ENCODE results near the gene LMNTD1.
"Not testable (repeated sequence)": the region's sequence is repeated elsewhere in the genome, so short reads cannot be mapped to it uniquely, and the experiment has no call there.

LMNTD1 gene

DNA sequence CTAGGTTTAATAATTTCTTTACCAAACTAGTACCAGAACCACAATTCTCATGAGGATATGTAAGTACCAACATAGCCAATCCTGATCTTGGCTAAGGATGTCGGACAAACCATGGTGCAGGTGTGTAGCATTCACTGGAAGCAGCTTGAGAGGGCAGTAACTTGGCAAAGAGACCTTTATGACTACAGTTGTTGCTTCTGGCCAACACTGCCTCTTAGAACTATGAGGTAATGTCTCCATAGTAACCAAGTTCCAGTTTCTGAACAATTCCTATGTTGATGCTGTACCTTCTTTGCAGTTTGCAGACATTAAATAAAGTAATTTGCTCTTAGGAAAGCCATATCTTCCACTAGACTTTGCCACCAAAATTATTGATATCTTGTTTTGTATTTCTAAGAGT lies at the start of gene LMNTD1:
Gene LMNTD1 (minus strand): TSS at position 186 of the 400 bp plus-strand sequence. CDS start 324 bp downstream, outside the sequence.
- no peak for DNase-seq

- DNase-seq: no peak
Measured at GRCh38 chr12:25598956-25599355, 45.9 kb upstream of the LMNTD1 start.

- not testable (repeated sequence) for DNase-seq
Measured at GRCh38 chr12:25595496-25595895, 42.4 kb upstream of the LMNTD1 start.

DNA sequence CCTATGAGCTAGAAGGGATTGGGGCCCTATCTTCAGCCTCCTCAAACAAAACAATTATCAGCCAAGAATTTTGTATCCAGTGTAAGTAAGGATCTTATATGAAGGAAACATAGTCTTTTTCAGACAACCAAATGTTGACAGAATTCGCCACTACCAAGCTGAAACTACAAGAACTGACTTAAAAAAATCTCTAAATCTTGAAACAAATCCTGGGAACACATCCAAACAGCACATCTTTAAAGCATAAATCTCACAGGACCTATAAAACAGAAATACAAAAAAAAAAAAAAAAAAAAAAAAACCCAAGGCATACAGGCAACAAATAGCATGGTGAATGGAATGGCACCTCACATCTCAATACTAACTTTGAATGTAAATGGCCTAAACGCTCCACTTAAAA lies 41.3 kb upstream of the LMNTD1 start:
- DNase-seq: no peak

DNA sequence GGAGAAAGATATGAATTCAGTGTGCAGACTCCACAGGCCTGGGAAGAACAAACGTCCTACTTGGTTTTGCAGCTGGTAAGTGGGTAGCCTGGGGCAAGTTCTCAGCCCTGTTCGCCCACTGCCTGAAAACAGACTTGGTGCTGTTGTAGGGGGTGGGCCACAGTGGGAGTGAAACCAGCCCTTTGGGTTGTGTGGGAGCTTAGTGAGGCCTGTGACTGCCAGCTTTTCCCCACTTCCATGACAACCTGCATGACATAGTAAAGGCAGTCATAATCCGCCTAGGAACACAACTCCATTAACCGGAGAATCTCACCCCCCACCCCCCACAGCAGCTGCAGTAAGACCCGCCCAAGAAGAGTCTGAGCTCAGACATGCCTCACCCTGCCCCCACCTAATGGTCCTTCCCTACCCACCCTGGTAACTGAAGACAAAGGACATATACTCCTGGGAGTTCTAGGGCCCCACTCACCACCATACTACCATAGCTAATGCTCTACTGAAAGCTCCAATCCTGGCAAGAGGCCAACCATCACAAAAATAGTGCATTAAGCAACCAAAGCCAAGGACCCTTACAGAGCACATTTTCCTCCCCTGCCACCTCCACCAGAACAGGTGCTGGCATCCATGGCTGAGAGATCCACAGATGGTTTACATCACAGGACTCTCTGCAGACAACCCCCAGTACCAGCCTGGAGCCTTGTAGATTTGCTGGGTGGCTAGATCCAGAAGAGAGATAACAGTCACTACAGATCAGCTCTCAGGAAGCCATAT lies 39.8 kb upstream of the LMNTD1 start:
- no peak for DNase-seq

GRCh38 chr12:25591144-25591543 lies 38.1 kb upstream of the LMNTD1 start:
- DNase-seq: no peak

DNA sequence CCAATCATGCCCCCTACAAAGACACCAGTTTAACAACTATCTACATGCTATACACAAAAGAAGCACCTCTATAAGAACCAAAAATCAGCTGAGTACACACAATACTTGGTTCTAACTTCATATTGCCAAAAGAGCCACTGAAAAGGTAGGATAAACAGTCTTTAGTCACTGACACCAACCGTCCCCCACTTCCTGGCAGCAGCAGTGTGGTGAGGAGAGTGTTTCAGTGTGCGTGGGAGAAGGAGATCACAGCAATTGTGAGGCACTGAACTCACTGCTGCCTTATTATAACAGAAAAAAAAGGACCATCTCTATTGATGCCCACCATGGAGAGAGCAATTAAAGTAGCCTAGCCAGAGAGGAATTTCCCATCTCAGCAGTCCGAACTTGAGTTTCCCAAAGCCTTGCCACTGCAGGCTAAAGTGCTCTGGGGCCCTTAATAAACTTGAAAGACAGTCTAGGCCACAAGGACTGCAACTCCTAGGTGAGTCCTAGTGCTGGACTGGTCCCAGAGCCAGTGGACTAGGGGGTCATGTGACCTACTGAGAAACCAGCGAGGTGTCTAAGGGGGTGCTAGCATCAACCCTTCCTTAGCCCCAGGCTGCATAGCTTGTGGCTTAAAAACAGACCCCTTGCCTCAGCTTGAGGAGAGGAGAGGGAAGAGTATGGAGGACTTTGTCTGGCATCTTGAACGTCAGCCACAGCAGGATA lies 37.1 kb upstream of the LMNTD1 start:
- DNase-seq: no peak

DNA sequence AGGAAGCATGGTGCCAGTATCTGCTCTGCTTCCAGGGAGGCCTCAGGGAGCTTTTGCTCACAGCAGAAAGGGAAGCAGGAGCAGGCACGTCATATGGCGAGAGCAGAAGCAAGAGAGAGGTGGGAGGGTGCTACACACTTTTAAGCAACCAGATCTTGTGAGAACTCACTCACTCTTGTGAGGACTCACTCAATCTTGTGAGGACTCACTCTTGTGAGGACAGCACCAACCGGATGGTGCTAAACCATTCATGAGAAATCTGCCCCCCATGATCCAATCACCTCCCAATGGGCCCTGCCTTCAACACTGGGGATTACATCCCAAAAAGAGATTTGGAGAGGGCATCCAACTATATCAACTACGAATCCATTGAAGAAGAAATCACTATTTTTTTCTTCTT lies 34.3 kb upstream of the LMNTD1 start:
- DNase-seq: no peak

DNA sequence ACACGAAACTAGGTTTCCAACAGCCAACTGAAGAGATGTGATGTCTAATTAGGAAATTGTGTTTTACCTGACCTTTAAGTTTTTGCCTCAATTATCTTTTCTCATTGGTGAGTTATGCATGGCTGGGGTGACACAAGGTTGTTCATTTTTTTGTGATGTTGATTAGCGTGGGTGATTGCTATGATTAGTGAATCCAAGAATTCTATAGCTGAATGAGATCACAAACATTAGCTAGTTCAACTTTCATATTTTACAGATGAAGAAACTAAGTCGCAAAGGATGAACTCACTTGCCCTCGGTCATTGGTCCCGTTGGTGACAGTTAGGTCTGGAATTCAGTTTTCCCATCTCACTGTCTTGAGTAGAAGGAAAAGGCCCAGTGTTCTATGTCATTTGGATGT lies 32.6 kb upstream of the LMNTD1 start:
- DNase-seq: no peak

GRCh38 chr12:25585021-25585523 lies 32.0 kb upstream of the LMNTD1 start:
- DNase-seq: no peak

GRCh38 chr12:25584596-25584995 lies 31.5 kb upstream of the LMNTD1 start:
- no peak for DNase-seq

GRCh38 chr12:25583545-25583944 lies 30.5 kb upstream of the LMNTD1 start:
- DNase-seq: peak; percentile 21

DNA sequence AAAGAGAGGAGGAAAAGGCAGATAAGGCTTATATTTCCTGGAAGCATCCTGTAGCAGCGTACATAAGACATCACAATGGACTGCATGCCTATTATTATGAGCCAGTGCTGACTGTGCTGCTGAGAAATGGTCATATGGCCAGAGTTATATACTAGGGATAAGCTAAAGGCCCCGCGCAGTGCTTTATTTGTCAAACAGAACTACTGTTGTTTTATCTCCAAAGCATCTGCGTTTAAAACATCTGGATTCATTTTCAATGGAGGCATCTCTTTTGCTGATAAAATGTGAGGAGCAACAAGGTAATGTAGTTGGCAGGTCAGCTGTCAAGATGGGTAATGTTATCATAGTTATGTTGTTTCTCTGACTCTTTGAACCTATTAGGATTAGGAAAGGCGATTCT lies 28.0 kb upstream of the LMNTD1 start:
- no peak for DNase-seq

GRCh38 chr12:25578411-25579143 lies 25.5 kb upstream of the LMNTD1 start:
- no peak for DNase-seq

DNA sequence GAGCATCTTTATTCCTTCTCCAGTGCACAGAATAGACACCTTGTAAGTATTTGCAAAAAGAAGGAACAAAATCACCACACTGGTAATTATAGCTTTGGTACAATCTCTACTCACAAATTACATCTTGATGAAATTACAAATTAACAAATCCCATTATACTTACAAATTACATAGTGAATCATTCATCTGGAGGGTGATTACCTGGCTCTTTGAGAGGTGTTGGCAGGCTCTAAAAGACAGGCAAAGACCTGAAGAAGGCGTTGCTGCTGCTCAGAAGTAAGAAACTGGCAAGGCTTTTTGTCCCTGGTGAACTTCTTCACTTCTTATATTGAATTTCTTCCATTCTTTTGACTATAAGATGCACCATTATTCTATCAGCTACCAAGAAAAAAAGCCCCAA lies 21.7 kb upstream of the LMNTD1 start:
- no peak for DNase-seq

DNA sequence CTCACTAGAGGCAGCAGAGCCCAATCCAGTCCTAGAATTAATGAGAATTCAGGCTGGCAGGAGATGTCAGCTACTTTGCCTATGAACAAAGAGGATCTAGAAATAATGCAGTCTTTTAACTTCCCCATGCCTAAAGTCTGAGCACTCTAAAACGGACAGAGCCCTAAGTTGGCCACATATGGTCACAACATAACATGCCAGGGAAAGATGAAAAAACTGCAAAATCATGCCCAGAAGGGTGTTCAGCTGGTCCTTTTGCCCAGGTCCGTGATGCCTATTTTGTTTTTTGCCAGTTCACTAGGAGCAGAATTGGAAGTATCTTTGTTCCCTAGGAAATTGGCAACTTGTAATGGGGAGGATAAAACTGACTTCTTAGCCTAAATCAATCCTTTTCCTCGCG lies 20.3 kb upstream of the LMNTD1 start:
- DNase-seq: no peak

GRCh38 chr12:25570418-25570817 lies 17.3 kb upstream of the LMNTD1 start:
- DNase-seq: no peak

- DNase-seq: no peak
Measured at GRCh38 chr12:25566202-25566949, 13.3 kb upstream of the LMNTD1 start.

GRCh38 chr12:25558586-25558985 lies 5.5 kb upstream of the LMNTD1 start:
- no peak for DNase-seq

GRCh38 chr12:25557830-25558436 lies 4.8 kb upstream of the LMNTD1 start:
- peak; percentile 53 for DNase-seq

DNA sequence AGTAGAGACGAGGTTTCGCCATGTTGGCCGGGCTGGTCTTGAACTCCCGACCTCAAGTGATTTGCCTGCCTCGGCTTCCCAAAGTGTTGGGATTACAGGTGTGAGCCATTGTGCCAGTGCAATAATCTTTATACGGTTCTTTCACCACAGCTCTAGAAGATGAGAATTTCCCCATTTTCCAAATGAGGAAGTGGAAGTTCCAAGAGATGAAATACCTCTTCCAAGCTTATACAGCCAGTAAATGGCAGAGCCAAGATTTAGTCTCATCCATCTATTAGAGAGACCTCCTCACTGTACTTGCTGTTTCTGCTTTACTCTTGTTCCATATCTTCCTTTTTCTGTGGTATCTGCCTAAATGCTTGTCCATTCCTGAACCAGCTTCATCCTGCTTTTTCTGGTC lies 3.1 kb upstream of the LMNTD1 start:
- no peak for DNase-seq

GRCh38 chr12:25552681-25553080 lies 402 bp downstream of the LMNTD1 start:
- DNase-seq: no peak
